Stimulated activated CD8-positive, alpha-beta memory T cell treated with anti-CD3 and anti-CD28 coated beads, Interleukin-15, amount 100 ng/mL, for 4 hours (primary cell): ENCODE measurements around the gene SSH2.
"Not testable (repeated sequence)": the region's sequence is repeated elsewhere in the genome, so short reads cannot be mapped to it uniquely, and the experiment has no call there.

Experiments
- DNase-seq, 2 donors: peaks; one replicate each; pipeline ENCODE4 v3.0.0-alpha.2; 2020; ENCODE audit warnings: low read depth in 2 of 2

SSH2 gene

DNA sequence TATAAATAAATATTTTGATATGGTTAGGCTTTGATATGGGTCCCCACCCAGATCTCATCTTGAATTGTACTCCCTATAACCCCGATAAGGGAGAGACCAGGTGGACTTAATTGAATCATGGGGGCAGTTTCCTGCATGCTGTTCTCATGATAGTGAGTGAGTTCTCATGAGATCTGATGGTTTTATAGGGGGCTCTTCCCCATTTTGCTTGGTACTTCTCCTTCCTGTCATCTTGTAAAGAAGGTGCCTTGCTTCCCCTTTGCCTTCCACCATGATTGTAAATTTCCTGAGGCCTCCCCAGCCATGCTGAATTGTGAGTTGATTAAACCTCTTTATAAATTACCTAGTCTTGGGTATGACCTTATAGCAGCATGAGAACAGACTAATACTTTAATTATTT, 55.7 kb downstream of the SSH2 start:
- DNase-seq: not testable (repeated sequence)

DNA sequence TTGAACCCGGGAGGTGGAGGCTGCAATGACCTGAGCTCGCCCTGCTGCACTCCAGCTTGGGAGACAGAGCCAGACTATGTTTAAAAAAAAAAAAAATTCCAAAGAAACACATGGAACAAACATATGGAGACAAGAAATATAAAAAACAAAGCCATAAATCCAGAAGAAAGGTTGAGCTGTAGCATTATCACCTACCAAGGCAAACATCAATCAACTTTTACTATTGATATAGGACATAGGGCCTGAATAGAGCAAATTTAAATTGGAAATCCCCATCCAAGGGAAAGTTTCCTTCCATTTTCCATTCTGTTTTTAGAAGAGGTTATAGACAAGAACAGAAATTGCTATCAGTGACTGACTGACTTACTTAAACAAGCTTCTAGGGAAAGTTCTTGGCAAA, 56.6 kb downstream of the SSH2 start:
- DNase-seq: no peak

DNA sequence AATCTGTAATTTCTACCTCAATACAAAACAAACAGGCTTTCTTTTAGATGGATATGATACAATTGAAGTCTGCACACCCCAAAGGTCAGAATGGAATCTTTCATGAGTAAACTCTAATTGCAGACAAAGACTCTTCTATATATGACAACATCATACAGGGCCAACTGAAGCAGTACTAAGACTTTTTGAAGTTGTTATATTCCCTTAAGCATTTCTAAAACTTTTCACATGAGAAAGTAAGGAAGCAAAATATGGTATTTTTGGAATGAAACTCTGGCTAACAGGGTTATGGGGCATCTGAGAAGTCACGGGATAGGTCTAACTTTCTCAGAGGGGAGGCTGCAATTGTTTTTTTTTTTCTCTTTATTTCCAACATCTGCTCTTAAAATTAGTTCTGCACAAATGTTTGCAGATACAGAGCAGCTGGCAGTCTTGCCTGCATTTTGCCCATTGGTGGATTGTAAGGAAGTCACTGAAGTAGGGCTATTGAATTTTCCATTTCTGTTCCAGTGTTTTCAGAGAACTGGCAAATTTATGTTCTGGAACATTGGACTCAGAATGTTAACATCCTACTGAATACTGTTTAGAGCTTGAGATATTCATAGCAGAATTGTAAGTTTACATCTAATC, 59.1 kb downstream of the SSH2 start:
- DNase-seq: no peak

DNA sequence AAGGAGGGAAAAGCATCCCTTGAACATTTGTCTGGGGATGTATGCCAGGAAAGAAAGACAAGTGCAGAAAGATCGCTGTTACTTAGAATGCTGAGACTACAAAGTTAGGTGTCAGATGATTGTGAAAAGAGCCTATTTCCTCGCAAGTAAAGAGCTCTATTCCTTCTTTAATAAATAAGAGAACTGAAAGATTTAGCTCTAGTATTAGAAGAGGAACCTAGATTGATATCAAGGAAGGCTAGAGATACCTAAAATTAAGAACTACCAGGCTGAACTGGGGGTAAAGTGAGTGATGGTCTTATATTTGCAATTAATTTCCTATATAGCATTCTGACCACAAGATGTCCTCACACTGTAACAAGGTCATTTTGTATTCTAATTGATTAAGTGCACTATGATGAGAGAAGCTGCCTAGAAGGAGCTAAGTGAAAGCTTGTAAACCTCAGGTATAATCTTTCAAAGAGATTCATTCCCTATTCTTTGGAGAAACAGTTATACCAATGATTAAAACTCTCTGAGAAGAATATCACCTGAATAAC, 62.3 kb downstream of the SSH2 start:
- DNase-seq: no peak

DNA sequence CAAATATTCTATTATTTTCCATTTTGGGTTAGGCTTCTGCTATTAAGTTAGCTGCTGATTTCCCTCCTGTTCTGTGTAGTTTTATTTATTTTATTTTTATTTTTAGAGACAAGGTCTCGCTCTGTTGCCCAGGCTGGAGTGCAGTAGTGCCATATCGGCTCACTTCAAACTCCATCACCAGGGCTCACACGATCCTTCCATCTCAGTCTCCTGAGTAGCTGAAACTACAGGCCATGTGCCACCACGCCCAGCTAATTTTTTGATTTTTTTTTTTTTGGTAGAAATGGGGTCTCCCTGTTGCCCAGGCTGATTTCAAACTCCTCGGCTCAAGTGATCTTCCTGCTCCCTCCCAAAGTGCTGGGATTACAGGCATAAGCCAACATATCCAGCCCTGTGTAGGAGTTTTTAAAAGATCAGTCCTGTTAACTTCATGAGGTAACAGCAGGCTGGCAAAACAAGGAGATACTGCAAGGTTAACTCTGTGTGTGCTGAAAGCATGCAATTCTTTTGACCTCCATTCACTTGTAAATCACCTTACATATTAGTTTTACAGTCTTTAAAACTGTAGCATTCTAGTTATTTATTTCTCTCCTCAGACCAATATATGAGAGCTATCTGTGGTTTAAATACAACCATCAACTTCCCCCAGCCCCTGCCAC, 63.2 kb downstream of the SSH2 start:
- DNase-seq: no peak

DNA sequence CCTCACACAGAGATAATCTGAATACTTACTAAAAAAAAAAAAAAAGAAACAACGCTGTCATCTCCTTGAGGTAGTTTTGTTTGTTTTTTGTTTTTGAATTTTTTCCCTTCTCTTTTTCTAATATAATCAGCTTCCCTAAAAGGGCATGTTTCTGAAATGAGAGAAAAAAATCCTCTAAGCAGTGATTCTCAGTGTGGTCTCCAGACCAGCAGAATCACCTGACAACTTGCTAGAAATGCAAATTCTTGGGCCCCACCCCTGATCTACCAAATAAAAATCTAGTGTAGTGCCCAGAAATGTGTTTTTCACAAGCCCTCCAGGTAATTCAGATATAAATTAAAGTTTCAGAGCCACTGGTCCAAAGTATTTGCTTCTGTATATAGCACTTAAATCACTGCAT, 65.4 kb downstream of the SSH2 start:
- DNase-seq: no peak

DNA sequence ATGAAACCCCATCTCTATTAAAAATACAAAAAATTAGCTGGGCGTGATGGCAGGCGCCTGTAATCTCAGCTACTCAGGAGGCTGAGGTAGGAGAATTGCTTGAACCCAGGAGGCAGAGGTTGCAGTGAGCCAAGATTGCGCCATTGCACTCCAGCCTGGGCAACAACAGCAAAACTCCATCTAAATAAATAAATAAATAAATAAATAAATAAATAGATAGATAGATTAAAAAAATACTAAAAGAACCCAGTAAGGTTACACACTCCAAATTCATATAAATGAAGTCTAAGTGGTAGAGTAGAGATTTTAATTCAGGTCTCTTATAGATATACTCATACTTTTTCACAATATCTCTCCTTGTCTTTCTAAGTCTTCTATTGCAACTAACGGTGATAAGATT, 65.9 kb downstream of the SSH2 start:
- not testable (repeated sequence) for DNase-seq

DNA sequence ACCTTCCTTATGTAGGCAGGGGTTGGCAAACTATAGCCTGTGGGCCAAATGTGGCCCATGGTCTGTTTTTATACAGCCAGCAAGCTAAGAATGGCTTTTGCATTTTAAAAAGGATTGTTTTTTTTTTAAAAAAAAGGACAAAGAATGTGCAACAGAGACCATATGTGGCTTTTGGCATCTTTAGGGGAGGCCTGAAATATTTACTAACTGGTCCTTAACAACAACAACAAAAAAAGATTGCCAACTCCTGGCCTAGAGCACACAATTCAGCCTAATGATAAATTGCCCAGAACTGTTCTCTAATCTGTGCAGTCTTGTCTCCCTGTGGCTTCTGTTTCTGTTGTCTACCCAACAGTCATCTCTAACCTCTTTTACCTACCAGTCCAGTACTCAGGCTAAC, 67.1 kb downstream of the SSH2 start:
- no peak for DNase-seq

DNA sequence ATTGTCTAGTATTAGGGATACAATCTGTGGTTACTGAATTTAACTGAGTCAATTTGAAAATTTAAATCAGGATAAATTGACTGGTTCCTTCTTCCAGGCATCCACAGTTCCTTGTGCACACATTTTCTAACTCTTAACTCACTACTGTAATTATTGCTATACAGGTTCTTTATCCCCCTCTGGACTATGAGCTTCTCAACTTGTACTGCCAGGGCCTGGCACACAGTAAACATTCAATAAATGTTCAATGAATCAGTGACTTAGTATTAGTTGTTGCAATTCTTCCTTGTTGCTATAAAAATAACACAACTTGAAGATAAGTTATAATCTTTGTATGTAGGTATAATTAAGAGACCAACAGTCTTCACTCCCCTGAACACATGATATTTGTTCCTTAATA, 67.9 kb downstream of the SSH2 start:
- no peak for DNase-seq

DNA sequence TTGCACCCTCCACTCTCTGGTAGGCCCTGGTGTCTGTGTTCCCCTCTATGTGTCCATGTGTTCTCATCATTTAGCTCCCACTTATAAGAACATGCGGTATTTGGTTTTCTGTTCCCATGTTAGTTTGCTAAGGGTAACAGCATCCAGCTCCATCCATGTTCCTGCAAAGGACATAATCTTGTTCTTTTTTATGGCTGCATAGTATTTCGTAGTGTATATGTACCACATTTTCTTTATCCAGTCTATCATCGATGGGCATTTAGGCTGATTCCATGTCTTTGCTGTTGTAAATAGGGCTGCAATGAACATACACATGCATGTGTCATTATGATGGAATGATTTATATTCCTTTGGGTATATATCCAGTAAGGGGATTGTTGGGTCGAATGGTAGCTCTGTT, 70.6 kb downstream of the SSH2 start:
- DNase-seq: not testable (repeated sequence)

DNA sequence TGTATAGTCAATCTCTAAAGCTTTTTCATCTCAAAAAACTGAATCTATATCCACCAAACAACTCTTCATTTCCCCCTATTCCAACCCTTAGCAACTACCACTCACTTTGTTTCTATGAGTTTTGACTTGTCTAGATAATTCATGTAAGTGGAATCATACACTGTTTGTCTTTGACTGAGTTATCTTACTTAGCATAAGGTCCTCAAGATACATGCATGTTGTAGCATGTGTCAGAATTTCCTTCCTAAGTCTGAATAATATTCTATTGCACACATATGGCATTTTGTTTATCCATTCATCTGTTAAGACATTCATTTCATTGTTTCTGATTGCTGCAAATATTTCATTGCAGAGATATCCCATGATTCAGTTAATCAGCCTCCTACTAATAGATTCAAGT, 72.2 kb downstream of the SSH2 start:
- no peak for DNase-seq

DNA sequence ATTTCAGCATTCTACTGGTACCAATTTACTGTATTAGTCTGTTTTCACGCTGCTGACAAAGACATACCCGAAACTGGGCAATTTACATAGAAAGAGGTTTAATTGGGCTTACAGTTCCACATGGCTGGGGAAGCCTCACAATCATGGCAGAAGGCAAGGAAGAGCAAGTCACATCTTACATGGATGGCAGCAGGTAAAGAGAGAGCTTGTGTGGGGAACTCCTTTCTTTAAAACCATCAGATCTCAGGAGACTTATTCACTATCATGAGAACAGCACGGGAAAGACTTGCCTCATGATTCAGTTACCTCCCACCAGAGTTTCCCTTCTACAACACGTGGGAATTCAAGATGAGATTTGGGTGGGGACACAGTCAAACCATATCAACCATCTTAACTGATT, 72.9 kb downstream of the SSH2 start:
- DNase-seq: not testable (repeated sequence)

DNA sequence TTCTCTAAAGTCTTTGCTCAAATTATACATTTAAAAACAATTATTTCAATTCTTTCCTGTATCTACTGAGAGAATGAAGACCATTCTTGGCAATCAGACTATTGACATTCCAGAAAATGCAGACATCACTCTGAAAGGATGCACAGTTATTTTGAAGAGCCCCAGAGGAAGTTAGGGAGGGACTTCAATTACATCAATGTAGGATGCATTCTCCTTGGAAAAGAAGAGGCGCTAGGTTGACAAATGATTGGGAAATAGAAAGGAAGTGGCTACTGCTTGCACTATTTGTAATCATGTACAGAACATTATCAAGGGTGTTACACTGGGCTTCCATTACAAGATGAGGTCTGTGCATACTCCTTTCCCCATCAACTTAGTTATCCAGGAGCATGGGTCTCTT, 74.3 kb downstream of the SSH2 start:
- DNase-seq: no peak

DNA sequence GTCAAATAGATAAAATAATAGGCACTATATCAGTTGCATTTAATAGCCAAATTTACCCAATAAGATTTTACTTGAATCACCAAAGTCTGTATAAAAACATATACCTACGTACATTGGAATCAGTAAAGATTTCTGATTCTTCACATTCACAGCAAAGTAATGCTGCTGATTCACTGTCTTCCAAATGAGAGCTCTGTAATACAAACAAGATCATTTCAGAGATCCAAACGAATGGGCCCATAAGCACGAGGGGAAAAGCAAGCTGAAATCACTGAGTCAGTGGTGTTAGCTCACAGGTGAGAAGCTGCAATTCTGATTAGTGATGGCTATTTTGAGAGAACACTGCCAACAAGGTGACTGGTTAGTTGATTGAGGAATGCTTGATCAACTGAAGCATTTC, 81.3 kb downstream of the SSH2 start:
- DNase-seq: no peak

DNA sequence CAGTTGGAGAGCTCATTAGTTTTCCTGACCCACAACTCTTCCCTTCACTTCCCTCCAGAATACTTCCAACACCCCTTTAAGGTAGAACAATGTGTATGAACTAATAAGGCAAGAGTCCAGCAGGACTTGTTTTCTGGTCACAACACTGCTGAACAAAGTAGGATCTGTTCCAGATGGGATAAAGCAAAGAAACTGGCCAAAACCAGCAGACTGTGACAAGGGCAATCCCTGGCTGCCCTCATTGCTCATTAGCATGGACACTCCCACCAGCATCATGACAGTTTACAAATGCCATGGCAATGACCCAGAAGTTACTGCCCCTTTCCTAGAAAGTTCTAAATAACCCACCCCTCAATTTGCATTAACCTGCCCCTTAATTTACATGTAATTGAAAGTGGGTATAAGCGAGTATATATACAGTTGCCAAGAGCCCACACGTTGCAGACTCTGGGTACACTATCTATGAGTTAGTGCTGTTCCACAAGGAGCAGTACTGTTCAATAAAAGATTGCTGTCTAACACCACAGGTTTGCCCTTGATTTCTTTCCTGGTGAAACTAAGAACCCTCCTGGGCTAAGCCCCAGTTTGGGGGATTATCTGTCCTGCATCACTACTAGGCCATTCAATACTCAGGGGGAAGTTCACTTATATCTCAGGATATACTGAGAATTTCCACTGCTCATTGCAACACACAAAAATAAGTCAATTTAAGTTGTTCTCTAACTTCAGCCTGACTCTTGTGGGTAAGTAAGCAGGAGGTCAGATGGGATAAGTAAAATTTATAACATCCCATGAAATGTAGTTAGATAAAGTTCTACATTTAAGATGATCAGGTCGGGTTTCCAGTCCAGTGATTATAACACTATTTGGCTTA, 82.3 kb downstream of the SSH2 start:
- DNase-seq: no peak

DNA sequence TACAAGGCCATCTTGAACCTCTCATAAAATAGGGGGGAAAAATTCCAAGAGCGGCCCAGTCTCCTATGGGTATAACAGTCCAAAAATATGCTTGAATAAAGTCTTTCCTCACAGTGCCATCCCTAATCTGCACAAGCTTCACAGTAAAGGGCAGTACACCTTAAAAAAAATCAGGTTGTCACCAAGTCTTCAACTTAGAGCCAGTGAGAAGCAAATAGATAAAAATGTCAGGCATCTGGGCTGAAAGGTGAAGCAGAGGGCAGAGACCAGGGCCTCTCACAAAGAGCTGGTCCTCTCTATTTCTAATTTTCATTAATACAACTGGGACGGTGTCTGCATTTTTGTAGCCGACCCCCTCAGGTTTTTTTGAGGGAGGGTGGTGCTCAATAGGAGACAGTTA, 82.9 kb downstream of the SSH2 start:
- DNase-seq: no peak

DNA sequence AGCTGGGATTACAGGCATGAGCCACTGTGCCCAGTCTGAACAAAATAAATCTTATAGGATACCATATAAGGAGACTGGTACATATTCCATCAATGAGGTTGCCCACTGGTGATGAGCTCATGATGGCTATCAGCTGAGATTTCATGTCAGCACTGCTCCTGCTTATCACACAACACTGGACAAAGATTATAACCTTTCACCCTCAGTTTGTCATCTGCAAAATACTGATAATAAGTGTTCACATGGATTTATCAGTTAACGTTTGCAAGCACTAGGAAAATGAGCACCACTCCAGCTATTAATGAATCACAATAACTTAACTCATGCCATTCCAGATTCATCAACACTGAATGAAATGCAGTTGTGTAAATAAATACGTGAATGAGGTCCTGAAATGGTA, 83.7 kb downstream of the SSH2 start:
- no peak for DNase-seq

DNA sequence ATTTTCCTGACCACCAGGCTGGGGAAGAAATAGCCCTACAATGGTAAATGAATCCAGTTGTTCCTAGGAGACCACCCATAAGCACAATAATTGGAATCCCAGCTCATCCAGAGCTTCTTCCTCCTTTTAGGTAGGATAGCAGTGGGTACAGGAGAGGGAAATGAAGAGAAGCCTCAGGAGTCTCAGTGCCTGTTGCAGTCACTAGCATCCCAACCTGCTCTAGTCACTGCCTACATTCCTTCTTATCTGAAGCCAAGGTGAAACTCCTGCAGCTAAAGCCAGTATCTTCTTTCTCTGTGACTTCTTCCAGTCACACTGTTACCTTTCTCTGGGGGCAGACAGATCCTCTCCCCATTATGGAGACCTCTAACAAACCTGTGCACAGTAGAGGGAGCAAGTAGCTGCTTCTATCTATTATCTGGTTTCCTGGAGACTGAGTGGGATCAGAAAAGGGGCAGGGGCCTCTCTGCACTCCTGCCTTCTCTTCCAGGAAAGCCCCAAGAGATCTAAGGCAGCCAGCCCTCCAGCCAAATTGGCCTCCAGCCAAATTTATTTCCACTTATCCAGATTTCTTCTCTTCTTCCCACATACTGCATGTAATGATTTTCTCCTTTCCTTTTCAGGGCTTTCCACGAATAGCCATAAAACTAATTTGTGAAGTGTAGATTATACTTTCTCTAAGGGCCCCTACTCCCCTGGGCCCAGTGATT, 85.5 kb downstream of the SSH2 start:
- DNase-seq: no peak

DNA sequence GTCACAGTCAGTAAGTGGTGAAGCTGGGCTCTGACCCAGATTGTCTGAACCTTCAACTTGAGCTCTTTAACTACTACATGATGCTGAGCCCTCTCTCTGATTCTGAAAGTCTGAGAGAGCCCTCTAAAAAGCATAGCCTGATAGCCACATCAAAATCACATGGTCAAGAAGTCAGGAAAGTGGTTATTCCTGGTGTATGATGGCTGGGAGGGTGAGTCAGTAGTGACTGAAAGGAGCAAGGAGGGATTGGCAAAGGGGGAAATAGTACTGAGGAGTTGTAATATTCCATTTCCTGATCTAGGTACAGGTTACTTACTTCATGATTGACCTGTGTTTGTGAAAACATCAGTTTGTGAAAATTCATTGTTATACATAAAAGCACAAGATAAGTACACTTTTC, 89.1 kb downstream of the SSH2 start:
- no peak for DNase-seq

DNA sequence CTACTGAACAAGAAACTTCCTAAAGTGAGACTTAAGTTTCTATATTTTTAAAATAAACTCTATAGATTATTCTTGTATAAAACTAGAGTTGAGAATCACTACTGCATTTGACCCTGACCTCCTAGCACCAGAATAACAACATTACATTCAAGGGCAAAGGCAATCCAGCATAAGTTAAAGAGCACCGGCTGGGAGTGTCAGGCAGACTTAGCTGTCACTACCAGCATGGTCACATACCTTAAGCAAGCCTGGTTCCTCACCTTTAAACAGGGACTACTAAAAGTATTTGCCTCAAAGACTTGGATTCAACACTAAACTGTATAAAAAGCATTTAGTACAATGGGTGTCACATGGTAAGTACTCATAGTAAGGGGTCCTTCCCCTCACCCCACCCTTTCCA, 90.4 kb downstream of the SSH2 start:
- DNase-seq: no peak

DNA sequence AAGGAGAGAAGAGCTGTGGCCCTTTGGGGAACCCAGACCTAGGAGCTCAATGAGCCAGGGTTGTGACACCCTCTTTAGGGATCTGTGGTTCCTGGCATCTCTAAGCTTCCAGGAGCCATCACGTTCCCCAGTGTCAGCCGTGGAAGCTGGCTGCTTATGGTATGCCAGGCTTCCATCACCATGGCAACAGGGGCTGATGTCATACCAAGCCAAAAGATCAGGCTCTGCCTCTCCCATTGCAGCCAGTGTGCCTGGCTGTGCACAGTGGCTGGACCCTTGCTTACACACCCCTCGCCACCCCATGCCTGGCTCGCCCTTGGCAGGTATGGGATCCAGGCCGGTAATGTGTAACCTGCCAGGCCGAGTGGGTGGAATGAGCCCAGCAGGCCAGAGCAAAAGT, 91.1 kb downstream of the SSH2 start:
- DNase-seq: no peak

DNA sequence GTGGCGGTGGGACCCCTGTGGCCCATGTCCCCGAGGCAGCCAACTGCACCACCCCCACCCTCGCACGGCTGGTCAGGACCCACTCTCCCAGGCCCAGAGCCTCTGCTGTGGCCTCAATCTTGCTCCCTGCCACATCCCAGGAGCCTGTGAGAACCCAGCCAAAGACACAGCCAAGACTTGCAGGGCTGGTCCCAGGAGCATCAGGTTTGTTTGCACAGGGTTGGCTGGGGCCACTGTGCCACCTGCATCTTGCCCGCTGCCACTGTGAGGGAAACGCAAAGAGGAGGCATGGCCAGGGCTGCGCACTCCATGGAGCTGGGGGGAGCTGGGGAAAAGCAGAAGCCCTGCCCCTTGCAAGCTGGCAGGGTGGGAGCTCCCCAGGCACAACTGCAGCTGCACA, 92.5 kb downstream of the SSH2 start:
- DNase-seq: no peak
